Dendritic cell treated with granulocyte-macrophage colony-stimulating factor and Interleukin-4, amounts not matched to agents 40 ng/mL and 50 ng/mL, for 4 days (primary cell): ENCODE data around the gene CEP95.
"Not testable (repeated sequence)": the region's sequence is repeated elsewhere in the genome, so short reads cannot be mapped to it uniquely, and the experiment has no call there.

Experiments
- H3K27ac Mint-ChIP-seq: one replicate; pipeline ENCODE4 v1.8.0; 2022; ENCODE audit warnings: mild to moderate bottlenecking, mixed read lengths
- H3K27me3 Mint-ChIP-seq: one replicate; pipeline ENCODE4 v1.8.0; 2022; ENCODE audit warnings: mild to moderate bottlenecking, mixed read lengths
- H3K36me3 Mint-ChIP-seq: one replicate; pipeline ENCODE4 v1.8.0; 2022; ENCODE audit warnings: low read depth, mixed read lengths
- H3K4me1 Mint-ChIP-seq: one replicate; pipeline ENCODE4 v1.8.0; 2022; ENCODE audit warnings: low read depth, mixed read lengths
- H3K4me3 Mint-ChIP-seq: one replicate; pipeline ENCODE4 v1.8.0; 2022; ENCODE audit warnings: mild to moderate bottlenecking, moderate library complexity, mixed read lengths
- H3K9me3 Mint-ChIP-seq: one replicate; pipeline ENCODE4 v1.8.0; 2022; ENCODE audit warnings: mixed read lengths
- intact Hi-C: fragments of 100-400 bp; cut with micrococcal nuclease; formaldehyde crosslinking; loops from one replicate; pipeline ENCODE4 v1.15.0; 2022

The CEP95 gene

GRCh38 chr17:64506576-64507412 is at the start of gene CEP95:
Gene CEP95, plus strand, starts transcription at chr17:64506977. Its CDS starts 121 bp downstream, at chr17:64507098.
- Mint-ChIP-seq H3K9me3 (no peaks in the 10 kb centered on the region), H3K27me3 (no peaks in the 10 kb centered on the region), H3K4me3 (peak within 1 kb of the TSS; percentile 100), H3K36me3 (peaks cover 88% of the 10 kb centered on the region), H3K4me1 (peaks cover 40% of the 10 kb centered on the region), H3K27ac (peak within 1 kb of the TSS; percentile 100)
- intact Hi-C loops: no loop called here

- H3K27ac Mint-ChIP-seq: peak overlapping the region; percentile 82
- no peaks in the 10 kb centered on the region for H3K9me3 Mint-ChIP-seq
- H3K27me3 Mint-ChIP-seq: no peaks in the 10 kb centered on the region
- peaks cover 62% of the 10 kb centered on the region for H3K4me1 Mint-ChIP-seq
- intact Hi-C loops: loop anchor here (2.0 kb wide), 1 partner anchor 36 kb away; no protein-coding TSS in a partner anchor
- H3K36me3 Mint-ChIP-seq: peaks cover 90% of the 10 kb centered on the region
- no peak overlapping the region for H3K4me3 Mint-ChIP-seq
Observed at GRCh38 chr17:64457156-64457555, 49.6 kb upstream of the CEP95 start.

GRCh38 chr17:64458756-64459155 is 48.0 kb upstream of the CEP95 start:
- H3K27ac Mint-ChIP-seq: peak overlapping the region; percentile 82
- H3K9me3 Mint-ChIP-seq: no peaks in the 10 kb centered on the region
- no peak overlapping the region for H3K4me3 Mint-ChIP-seq
- intact Hi-C loops: no loop called here
- H3K4me1 Mint-ChIP-seq: peaks cover 51% of the 10 kb centered on the region
- no peaks in the 10 kb centered on the region for H3K27me3 Mint-ChIP-seq
- H3K36me3 Mint-ChIP-seq: peaks cover 91% of the 10 kb centered on the region

- Mint-ChIP-seq H3K36me3 (peaks cover 91% of the 10 kb centered on the region), H3K27me3 (no peaks in the 10 kb centered on the region), H3K4me1 (peaks cover 45% of the 10 kb centered on the region), H3K9me3 (no peaks in the 10 kb centered on the region), H3K4me3 (no peak overlapping the region), H3K27ac (peak overlapping the region; percentile 82)
- intact Hi-C loops: no loop called here
Observed at GRCh38 chr17:64459284-64459747, 47.5 kb upstream of the CEP95 start.

GRCh38 chr17:64459818-64460217 is 47.0 kb upstream of the CEP95 start:
- H3K27ac Mint-ChIP-seq, H3K27me3 Mint-ChIP-seq, H3K9me3 Mint-ChIP-seq, intact Hi-C loops, H3K4me3 Mint-ChIP-seq: not testable (repeated sequence)
- Mint-ChIP-seq H3K4me1 (peaks cover 40% of the 10 kb centered on the region), H3K36me3 (peaks cover 91% of the 10 kb centered on the region)

GRCh38 chr17:64460955-64461354 is 45.8 kb upstream of the CEP95 start:
- Mint-ChIP-seq H3K27ac (no peak overlapping the region), H3K9me3 (no peaks in the 10 kb centered on the region), H3K36me3 (peaks cover 92% of the 10 kb centered on the region), H3K4me1 (peaks cover 36% of the 10 kb centered on the region), H3K4me3 (no peak overlapping the region), H3K27me3 (no peaks in the 10 kb centered on the region)
- intact Hi-C loops: no loop called here

GRCh38 chr17:64461788-64462187 is 45.0 kb upstream of the CEP95 start:
- Mint-ChIP-seq H3K27me3 (no peaks in the 10 kb centered on the region), H3K9me3 (no peaks in the 10 kb centered on the region), H3K4me1 (peaks cover 37% of the 10 kb centered on the region), H3K4me3 (no peak overlapping the region), H3K27ac (no peak overlapping the region), H3K36me3 (peaks cover 94% of the 10 kb centered on the region)
- intact Hi-C loops: no loop called here

GRCh38 chr17:64466019-64466735 is 40.6 kb upstream of the CEP95 start:
- intact Hi-C loops: no loop called here
- peak overlapping the region; percentile 5 for H3K27ac Mint-ChIP-seq
- no peaks in the 10 kb centered on the region for H3K9me3 Mint-ChIP-seq
- H3K36me3 Mint-ChIP-seq: peaks cover 100% of the 10 kb centered on the region
- H3K4me3 Mint-ChIP-seq: no peak overlapping the region
- no peaks in the 10 kb centered on the region for H3K27me3 Mint-ChIP-seq
- peaks cover 19% of the 10 kb centered on the region for H3K4me1 Mint-ChIP-seq

- H3K9me3 Mint-ChIP-seq, H3K27me3 Mint-ChIP-seq, intact Hi-C loops, H3K4me3 Mint-ChIP-seq: not testable (repeated sequence)
- Mint-ChIP-seq H3K4me1 (peaks cover 20% of the 10 kb centered on the region), H3K36me3 (peaks cover 100% of the 10 kb centered on the region), H3K27ac (peak overlapping the region; percentile 5)
Observed at GRCh38 chr17:64466834-64467233, 39.9 kb upstream of the CEP95 start.

GRCh38 chr17:64470625-64471024 is 36.2 kb upstream of the CEP95 start:
- Mint-ChIP-seq H3K4me3 (no peak overlapping the region), H3K27me3 (no peaks in the 10 kb centered on the region), H3K36me3 (peaks cover 95% of the 10 kb centered on the region), H3K27ac (no peak overlapping the region), H3K9me3 (no peaks in the 10 kb centered on the region), H3K4me1 (peaks cover 27% of the 10 kb centered on the region)
- intact Hi-C loops: no loop called here

- Mint-ChIP-seq H3K9me3 (no peaks in the 10 kb centered on the region), H3K4me3 (no peak overlapping the region), H3K27ac (no peak overlapping the region), H3K27me3 (no peaks in the 10 kb centered on the region), H3K36me3 (peaks cover 90% of the 10 kb centered on the region), H3K4me1 (peaks cover 22% of the 10 kb centered on the region)
- intact Hi-C loops: no loop called here
Observed at GRCh38 chr17:64471440-64471839, 35.3 kb upstream of the CEP95 start.

- peak overlapping the region; percentile 57 for H3K27ac Mint-ChIP-seq
- H3K4me3 Mint-ChIP-seq: no peak overlapping the region
- peaks cover 85% of the 10 kb centered on the region for H3K36me3 Mint-ChIP-seq
- intact Hi-C loops: no loop called here
- no peaks in the 10 kb centered on the region for H3K27me3 Mint-ChIP-seq
- H3K9me3 Mint-ChIP-seq: no peaks in the 10 kb centered on the region
- peaks cover 28% of the 10 kb centered on the region for H3K4me1 Mint-ChIP-seq
Observed at GRCh38 chr17:64472564-64472963, 34.2 kb upstream of the CEP95 start.

GRCh38 chr17:64477849-64478248 is 28.9 kb upstream of the CEP95 start:
- no peak overlapping the region for H3K27ac Mint-ChIP-seq
- H3K4me3 Mint-ChIP-seq: no peak overlapping the region
- H3K36me3 Mint-ChIP-seq: peaks cover 59% of the 10 kb centered on the region
- no peaks in the 10 kb centered on the region for H3K27me3 Mint-ChIP-seq
- intact Hi-C loops: no loop called here
- H3K9me3 Mint-ChIP-seq: no peaks in the 10 kb centered on the region
- peaks cover 20% of the 10 kb centered on the region for H3K4me1 Mint-ChIP-seq

GRCh38 chr17:64480951-64481350 is 25.8 kb upstream of the CEP95 start:
- Mint-ChIP-seq H3K9me3 (no peaks in the 10 kb centered on the region), H3K36me3 (peaks cover 57% of the 10 kb centered on the region), H3K4me3 (no peak overlapping the region), H3K4me1 (peaks cover 14% of the 10 kb centered on the region), H3K27me3 (no peaks in the 10 kb centered on the region), H3K27ac (no peak overlapping the region)
- intact Hi-C loops: no loop called here
